Neutrophil (primary cell): ENCODE measurements around the gene XKR8.

Source experiments
- H3K27ac ChIP-seq: fragments of 200-600 bp; sonication (generic); 2 replicates; pipeline ENCODE4 v1.5.1; 2016; ENCODE audit warnings: mild to moderate bottlenecking, moderate library complexity
- H3K27me3 ChIP-seq: fragments of 200-600 bp; sonication (generic); 2 replicates; pipeline ENCODE4 v1.6.0; 2016; ENCODE audit warnings: mild to moderate bottlenecking
- H3K36me3 ChIP-seq: fragments of 200-600 bp; sonication (generic); 2 replicates; pipeline ENCODE4 v1.5.1; 2017
- H3K4me1 ChIP-seq, 2 experiments: fragments of 200-600 bp in 1 of 2; sonication (generic) in 1 of 2; 1 replicate in 1 of 2; 2 replicates in 1 of 2; pipeline versions ENCODE4 v1.5.1 to v1.6.1; 2013 to 2016; ENCODE audit warnings: low read depth in 1 of 2, low read length in 1 of 2, mild to moderate bottlenecking in 1 of 2, moderate library complexity in 1 of 2; ENCODE audit not compliant: control insufficient read depth in 1 of 2, insufficient read depth in 1 of 2
- H3K4me3 ChIP-seq, 2 experiments: fragments of 200-600 bp in 1 of 2; sonication (generic) in 1 of 2; 1 replicate in 1 of 2; 2 replicates in 1 of 2; pipeline ENCODE4 v1.5.1; 2013 to 2016; ENCODE audit warnings: low read depth in 1 of 2, low read length in 1 of 2, mild to moderate bottlenecking in 1 of 2, moderate library complexity in 1 of 2
- H3K9me3 ChIP-seq: fragments of 200-600 bp; sonication (generic); 2 replicates; pipeline ENCODE4 v1.5.1; 2016
- CTCF ChIP-seq: fragments of 200-600 bp; sonication (generic); IDR thresholded peaks from 2 replicates; pipeline ENCODE4 v1.5.1; 2016; ENCODE audit warnings: antibody characterized with exemption

XKR8 gene

GRCh38 chr1:27931184-27931583, 28.6 kb upstream of the XKR8 start:
- peaks cover 24 to 31% of the 10 kb centered on the region in 2 experiments for H3K4me1 ChIP-seq
- peaks cover 6% of the 10 kb centered on the region for H3K27me3 ChIP-seq
- H3K36me3 ChIP-seq, result no peaks in the 10 kb centered on the region
- H3K27ac ChIP-seq, result peak overlapping the region; percentile 67
- H3K9me3 ChIP-seq, result no peaks in the 10 kb centered on the region
- TF ChIP-seq CTCF, result no peak
- no peak overlapping the region for H3K4me3 ChIP-seq

GRCh38 chr1:27931759-27932158, 28.0 kb upstream of the XKR8 start:
- TF ChIP-seq CTCF, result no peak
- Histone ChIP-seq H3K4me1 (peaks cover 24 to 31% of the 10 kb centered on the region in 2 experiments), H3K4me3 (no peak overlapping the region), H3K27me3 (peaks cover 6% of the 10 kb centered on the region), H3K36me3 (no peaks in the 10 kb centered on the region), H3K9me3 (no peaks in the 10 kb centered on the region), H3K27ac (peak overlapping the region; percentile 67)

GRCh38 chr1:27934818-27935549, 24.8 kb upstream of the XKR8 start, which contains the start of gene SMPDL3B:
Gene SMPDL3B, plus strand, starts transcription at chr1:27935000. Its CDS starts 184 bp downstream, at chr1:27935184.
- H3K27me3 ChIP-seq, result peaks cover 6% of the 10 kb centered on the region
- peaks cover 27 to 37% of the 10 kb centered on the region in 2 experiments for H3K4me1 ChIP-seq
- no peaks in the 10 kb centered on the region for H3K36me3 ChIP-seq
- H3K27ac ChIP-seq, result peak within 1 kb of the TSS; percentile 35
- peak; percentile 8 for TF ChIP-seq CTCF
- H3K4me3 ChIP-seq, result no peak within 1 kb of the TSS
- no peaks in the 10 kb centered on the region for H3K9me3 ChIP-seq

GRCh38 chr1:27935721-27936120, 24.1 kb upstream of the XKR8 start:
- Histone ChIP-seq H3K27me3 (peaks cover 6% of the 10 kb centered on the region), H3K4me3 (no peak overlapping the region), H3K36me3 (no peaks in the 10 kb centered on the region), H3K27ac (no peak overlapping the region), H3K9me3 (no peaks in the 10 kb centered on the region), H3K4me1 (peaks cover 35 to 44% of the 10 kb centered on the region in 2 experiments)
- no peak for TF ChIP-seq CTCF

GRCh38 chr1:27936370-27936769, 23.4 kb upstream of the XKR8 start:
- peaks cover 6% of the 10 kb centered on the region for H3K27me3 ChIP-seq
- H3K27ac ChIP-seq, result no peak overlapping the region
- H3K36me3 ChIP-seq, result no peaks in the 10 kb centered on the region
- peaks cover 37 to 46% of the 10 kb centered on the region in 2 experiments for H3K4me1 ChIP-seq
- no peak for TF ChIP-seq CTCF
- H3K9me3 ChIP-seq, result no peaks in the 10 kb centered on the region
- no peak overlapping the region for H3K4me3 ChIP-seq
